ENCODE results near the gene FBXL17. TPM values are rescaled to one million over a fixed set of nuclear protein-coding genes. Genes with fewer than 3 reads are reported as not detected.

The FBXL17 gene
- total RNA-seq, 1 donor from 2014 or later: 4.2 TPM

- no peak for DNase-seq (ENCODE audit: low read depth)
- no peak overlapping the region for H3K4me3 ChIP-seq (ENCODE audit: low read depth, low read length)
- TF ChIP-seq CTCF (conservative IDR thresholded peaks at IDR 0.05; ENCODE audit: low read depth, low read length): no peak
Observed at GRCh38 chr5:108384741-108385140, 2.8 kb upstream of the FBXL17 start.

GRCh38 chr5:108382784-108383330, 959 bp upstream of the FBXL17 start:
- H3K4me3 ChIP-seq (ENCODE audit: low read depth, low read length): peak overlapping the region; percentile 87
- no peak for TF ChIP-seq CTCF (conservative IDR thresholded peaks at IDR 0.05; ENCODE audit: low read depth, low read length)
- no peak for DNase-seq (ENCODE audit: low read depth)

- TF ChIP-seq CTCF (conservative IDR thresholded peaks at IDR 0.05; ENCODE audit: low read depth, low read length): no peak
- DNase-seq (ENCODE audit: low read depth): no peak
- peak overlapping the region; percentile 87 for H3K4me3 ChIP-seq (ENCODE audit: low read depth, low read length)
Observed at GRCh38 chr5:108381350-108381953, 446 bp downstream of the FBXL17 start.

GRCh38 chr5:108380531-108381349, 1.2 kb downstream of the FBXL17 start:
- peak overlapping the region; percentile 87 for H3K4me3 ChIP-seq (ENCODE audit: low read depth, low read length)
- no peak for DNase-seq (ENCODE audit: low read depth)
- no peak for TF ChIP-seq CTCF (conservative IDR thresholded peaks at IDR 0.05; ENCODE audit: low read depth, low read length)

GRCh38 chr5:108379722-108380530, 2.0 kb downstream of the FBXL17 start:
- DNase-seq (ENCODE audit: low read depth): no peak
- no peak for TF ChIP-seq CTCF (conservative IDR thresholded peaks at IDR 0.05; ENCODE audit: low read depth, low read length)
- H3K4me3 ChIP-seq (ENCODE audit: low read depth, low read length): peak overlapping the region; percentile 87

- no peak for DNase-seq (ENCODE audit: low read depth)
- H3K4me3 ChIP-seq (ENCODE audit: low read depth, low read length): no peak overlapping the region
- TF ChIP-seq CTCF (conservative IDR thresholded peaks at IDR 0.05; ENCODE audit: low read depth, low read length): no peak
Observed at GRCh38 chr5:108375768-108376167, 6.1 kb downstream of the FBXL17 start.

Measured in epithelial cell of proximal tubule (primary cell).